Vein endothelial cell (primary cell): ENCODE results near the gene STOX1. TPM values are rescaled to one million over a fixed set of nuclear protein-coding genes. Genes with fewer than 3 reads are reported as not detected.

Source experiments
- small RNA-seq: library from RNA; depleted of rRNA; stranded (forward); fragments of <200 nt; gene quantifications from one replicate; pipeline ENCODE3, GENCODE V24; 2012
- total RNA-seq: library from RNA; depleted of rRNA; stranded (reverse); fragments of >200 nt; gene quantifications from 2 replicates; pipeline ENCODE4 v1.2.3, GENCODE V29; 2012

Gene STOX1, protein sequence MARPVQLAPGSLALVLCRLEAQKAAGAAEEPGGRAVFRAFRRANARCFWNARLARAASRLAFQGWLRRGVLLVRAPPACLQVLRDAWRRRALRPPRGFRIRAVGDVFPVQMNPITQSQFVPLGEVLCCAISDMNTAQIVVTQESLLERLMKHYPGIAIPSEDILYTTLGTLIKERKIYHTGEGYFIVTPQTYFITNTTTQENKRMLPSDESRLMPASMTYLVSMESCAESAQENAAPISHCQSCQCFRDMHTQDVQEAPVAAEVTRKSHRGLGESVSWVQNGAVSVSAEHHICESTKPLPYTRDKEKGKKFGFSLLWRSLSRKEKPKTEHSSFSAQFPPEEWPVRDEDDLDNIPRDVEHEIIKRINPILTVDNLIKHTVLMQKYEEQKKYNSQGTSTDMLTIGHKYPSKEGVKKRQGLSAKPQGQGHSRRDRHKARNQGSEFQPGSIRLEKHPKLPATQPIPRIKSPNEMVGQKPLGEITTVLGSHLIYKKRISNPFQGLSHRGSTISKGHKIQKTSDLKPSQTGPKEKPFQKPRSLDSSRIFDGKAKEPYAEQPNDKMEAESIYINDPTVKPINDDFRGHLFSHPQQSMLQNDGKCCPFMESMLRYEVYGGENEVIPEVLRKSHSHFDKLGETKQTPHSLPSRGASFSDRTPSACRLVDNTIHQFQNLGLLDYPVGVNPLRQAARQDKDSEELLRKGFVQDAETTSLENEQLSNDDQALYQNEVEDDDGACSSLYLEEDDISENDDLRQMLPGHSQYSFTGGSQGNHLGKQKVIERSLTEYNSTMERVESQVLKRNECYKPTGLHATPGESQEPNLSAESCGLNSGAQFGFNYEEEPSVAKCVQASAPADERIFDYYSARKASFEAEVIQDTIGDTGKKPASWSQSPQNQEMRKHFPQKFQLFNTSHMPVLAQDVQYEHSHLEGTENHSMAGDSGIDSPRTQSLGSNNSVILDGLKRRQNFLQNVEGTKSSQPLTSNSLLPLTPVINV
- under 0.01 and 0.10 TPM in 2 replicates for total RNA-seq

DNA sequence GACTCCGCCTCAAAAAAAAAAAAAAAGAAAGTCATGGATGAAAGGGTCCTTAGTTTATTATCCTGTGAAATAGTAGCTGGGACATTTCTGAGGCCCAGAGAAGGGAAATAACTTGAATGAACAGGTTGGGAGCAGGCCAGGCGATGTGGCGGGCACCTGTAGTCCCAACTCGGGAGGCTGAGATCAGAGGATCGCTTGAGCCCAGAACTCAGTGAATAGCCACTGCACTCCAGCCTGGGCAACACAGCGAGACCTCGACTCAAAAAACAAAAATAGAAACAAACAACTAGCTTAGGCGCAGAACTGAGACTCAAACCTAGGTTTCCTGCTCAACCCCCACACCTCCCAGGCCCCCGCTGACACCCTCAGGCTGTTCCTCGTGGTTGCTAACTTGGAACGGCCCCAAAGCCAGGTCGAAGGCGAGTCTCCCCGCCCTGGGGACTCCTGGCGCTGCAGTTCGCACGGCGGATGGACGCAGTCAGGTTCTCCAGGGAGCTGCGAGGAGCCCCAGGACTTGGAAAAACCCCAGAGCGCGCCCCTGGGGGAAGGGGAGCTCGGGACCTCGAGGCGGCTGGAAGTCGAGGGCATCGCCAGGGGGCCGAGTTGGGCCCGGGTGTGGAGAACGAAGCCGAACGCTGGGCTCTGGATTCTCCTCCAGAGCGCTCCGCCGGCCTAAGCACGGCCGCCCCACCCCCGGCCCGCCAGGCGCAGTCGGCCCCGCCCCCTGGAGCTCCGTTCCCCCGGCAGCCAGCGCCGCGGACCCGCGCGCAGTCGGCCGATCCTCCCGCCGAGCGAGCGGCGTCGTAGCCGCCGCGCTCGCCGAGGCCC lies at the start of gene STOX1:
Gene STOX1, plus strand, starts transcription at position 768 of the 828 bp plus-strand sequence. CDS start 93 bp downstream, outside the sequence.

DNA sequence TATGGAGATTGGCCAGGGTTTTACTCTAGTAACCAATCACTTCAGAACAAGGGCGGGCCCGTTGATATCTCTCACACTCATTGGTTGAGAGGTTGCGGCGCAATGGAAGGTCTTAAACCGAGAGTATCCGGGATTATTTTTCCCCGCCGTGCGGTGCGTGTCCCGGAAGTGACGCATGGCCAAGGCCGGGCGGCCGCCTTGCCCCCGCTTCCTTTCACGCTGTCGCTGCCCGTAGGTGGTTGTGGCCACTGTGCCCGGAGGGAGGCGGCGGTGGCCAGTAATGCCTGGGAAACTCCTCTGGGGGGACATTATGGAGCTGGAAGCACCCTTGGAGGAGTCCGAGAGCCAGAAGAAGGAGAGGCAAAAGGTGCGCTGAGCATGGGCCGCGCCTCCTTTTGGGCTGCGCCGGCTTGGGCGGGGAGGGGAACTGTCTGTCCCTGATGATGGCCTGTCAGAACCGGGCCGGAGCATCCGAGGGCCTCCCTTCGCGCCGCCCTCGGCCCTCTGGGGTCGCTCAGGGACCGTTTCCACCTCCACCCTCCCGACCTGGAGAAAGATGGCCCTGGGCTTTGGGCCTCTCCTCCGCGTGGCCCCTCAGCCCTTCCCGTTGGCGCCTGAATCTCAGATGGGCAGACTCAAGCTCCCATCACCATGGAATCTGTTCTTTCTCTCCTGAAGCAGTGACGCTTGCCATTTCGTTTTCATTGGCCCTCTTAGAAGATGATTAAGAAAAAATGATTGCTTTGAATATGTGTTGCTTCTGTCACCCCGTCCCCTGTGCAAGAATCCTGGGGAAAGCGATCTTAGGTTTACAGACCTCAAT lies 74.0 kb downstream of the STOX1 start, which contains the start of gene DDX50:
Gene DDX50, plus strand, starts transcription at position 211 of the 823 bp plus-strand sequence. Its CDS starts 70 bp downstream, at position 281.

Small RNA genes lying within 50 kb of the gene (small RNA-seq; reads per million reads assigned to genes)
- not detected for gene RNU6-571P
- gene RNU6-697P: not detected

Other genes starting within 250 kb of the STOX1 start
- 53.2 and 70.9 TPM in 2 replicates for gene CCAR1, start 106.3 kb upstream of the STOX1 start, total RNA-seq
- 29.5 and 32.7 TPM in 2 replicates for gene DDX50, start 73.8 kb downstream of the STOX1 start, total RNA-seq
- 92.1 and 132 TPM in 2 replicates for gene DDX21, start 128.6 kb downstream of the STOX1 start, total RNA-seq
- 35.9 and 45.3 TPM in 2 replicates for gene KIFBP, start 161.3 kb downstream of the STOX1 start, total RNA-seq